D341Med (cell line): ENCODE data around the gene OR6K6.

Experiments
- DNase-seq: peaks from one replicate; pipeline ENCODE4 v3.0.0; 2012; ENCODE audit warnings: low spot score

Gene OR6K6

GRCh38 chr1:158801396-158801795 is 46.9 kb downstream of the OR6K6 start:
- no peak for DNase-seq

GRCh38 chr1:158803678-158804077 is 49.2 kb downstream of the OR6K6 start:
- no peak for DNase-seq
